Spinal cord (tissue), 10 donors: ENCODE measurements around the gene CTNNA3. TPM values are rescaled to one million over a fixed set of nuclear protein-coding genes. Genes with fewer than 3 reads are reported as not detected.

ENCODE experiments used
- DNase-seq, 6 donors: peaks; one replicate each; pipeline versions ENCODE4 v3.0.0 to v3.0.0-alpha.2; 2013 to 2015; ENCODE audit warnings: low spot score in 6 of 6, low read depth in 4 of 6
- H3K27ac ChIP-seq: one replicate; pipeline ENCODE4 v1.5.1; 2013; ENCODE audit warnings: low read depth, low read length, control low read depth
- H3K27me3 ChIP-seq: one replicate; pipeline ENCODE4 v1.6.1; 2013; ENCODE audit warnings: low read length; ENCODE audit not compliant: control insufficient read depth, insufficient read depth
- H3K36me3 ChIP-seq: one replicate; pipeline ENCODE4 v1.6.1; 2013; ENCODE audit warnings: low read length; ENCODE audit not compliant: control insufficient read depth, insufficient read depth
- H3K4me1 ChIP-seq: one replicate; pipeline ENCODE4 v1.6.1; 2013; ENCODE audit warnings: low read length; ENCODE audit not compliant: control insufficient read depth, insufficient read depth
- H3K4me3 ChIP-seq: one replicate; pipeline ENCODE4 v1.5.1; 2013; ENCODE audit warnings: low read depth, low read length, control low read depth
- H3K9me3 ChIP-seq: one replicate; pipeline ENCODE4 v1.6.1; 2013; ENCODE audit warnings: low read length; ENCODE audit not compliant: control insufficient read depth, insufficient read depth
- WGBS: methylation state at CpG from one replicate; pipeline ENCODE4 v1.1.5; 2013; ENCODE audit warnings: missing lambda C conversion rate; ENCODE audit not compliant: insufficient coverage; 5-methylcytosine and 5-hydroxymethylcytosine counted together
- polyA plus RNA-seq, 2 donors: library from polyadenylated mRNA; unstranded; fragments of 120-200 nt; gene quantifications; one replicate each; pipeline ENCODE4 v1.2.1, GENCODE V29; 2013; ENCODE audit not compliant: insufficient read length in 2 of 2
- total RNA-seq, 2 donors: library from RNA; depleted of rRNA in 1 of 2; stranded (reverse); fragments of 120-200 nt in 1 of 2; fragments of >200 nt in 1 of 2; gene quantifications; one replicate each; pipeline versions ENCODE4 v1.2.3 to v1.2.4, GENCODE V29; 2013 to 2014
- donor health status: healthy.

CTNNA3 gene
- total and polyA plus RNA-seq, 4 donors: 15.3 to 63.5 (median 41.0) TPM

DNA sequence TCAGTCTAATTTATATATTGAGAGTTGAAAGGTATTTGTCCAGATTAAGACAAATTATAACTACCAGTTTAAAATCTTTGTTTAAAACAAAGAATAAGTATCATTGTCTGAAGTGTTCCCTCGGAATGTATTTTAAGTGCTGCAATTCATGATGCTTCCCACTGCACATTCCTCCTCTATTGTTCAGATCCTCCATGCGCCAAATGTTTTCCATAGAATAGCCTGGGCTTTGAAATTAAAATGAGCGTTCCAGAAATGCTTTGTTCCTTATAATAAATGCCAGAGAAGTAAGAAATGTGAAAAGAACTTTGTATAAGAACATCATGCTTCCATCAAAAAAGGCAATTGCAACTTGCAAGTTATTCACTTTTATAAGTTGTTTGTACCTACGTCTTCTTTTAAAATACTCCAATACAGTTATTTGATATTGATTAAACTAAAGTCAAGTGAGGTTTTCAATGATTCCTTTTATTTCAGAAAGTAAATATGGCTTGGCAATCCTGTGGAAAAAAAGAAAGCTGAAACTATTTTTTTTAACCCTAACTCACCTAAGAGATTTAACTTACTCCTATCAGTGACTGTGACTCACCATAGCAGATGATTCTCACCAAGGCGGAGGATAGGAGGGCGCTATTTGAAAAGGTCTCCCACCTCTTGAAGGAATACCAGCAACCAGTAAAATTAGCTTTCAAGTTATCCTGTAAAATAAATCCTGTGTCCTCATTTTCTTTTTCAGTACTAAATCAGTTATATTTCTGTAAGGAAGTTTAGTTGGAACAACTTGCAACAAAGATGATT lies 85.8 kb downstream of the CTNNA3 start:
- no peak overlapping the region for H3K27ac ChIP-seq
- WGBS: 33% methylated on average over 1 of the region's 6 CpGs
- H3K4me1 ChIP-seq: no peaks in the 10 kb centered on the region
- H3K36me3 ChIP-seq: no peaks in the 10 kb centered on the region
- no peak overlapping the region for H3K4me3 ChIP-seq
- peak in 2 of 6 donors; percentile 12 to 14 for DNase-seq
- no peaks in the 10 kb centered on the region for H3K27me3 ChIP-seq
- no peaks in the 10 kb centered on the region for H3K9me3 ChIP-seq

DNA sequence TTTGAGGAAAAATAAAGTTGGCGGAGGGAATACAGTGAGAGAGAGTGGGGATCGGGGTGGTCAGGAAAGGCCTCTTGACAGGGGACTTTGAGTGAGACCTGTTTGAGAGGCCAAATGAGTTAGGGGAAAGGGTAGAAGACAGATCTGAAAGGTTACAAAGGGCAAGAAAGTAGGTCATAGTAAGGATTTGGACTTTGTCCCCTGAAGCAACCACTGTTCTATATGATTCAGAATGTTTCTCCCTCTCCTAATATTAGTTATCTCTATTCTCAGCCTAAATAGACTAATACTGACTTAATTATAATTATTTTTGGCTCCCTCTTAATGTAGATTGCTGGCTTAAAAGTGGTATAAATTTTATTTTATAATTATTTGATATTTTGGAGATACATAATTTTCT lies 88.0 kb downstream of the CTNNA3 start:
- DNase-seq: no peak
- Histone ChIP-seq H3K27ac (no peak overlapping the region), H3K4me3 (no peak overlapping the region), H3K9me3 (no peaks in the 10 kb centered on the region), H3K36me3 (no peaks in the 10 kb centered on the region), H3K4me1 (no peaks in the 10 kb centered on the region), H3K27me3 (no peaks in the 10 kb centered on the region)
- 100% methylated on average over 2 of the region's 2 CpGs for WGBS

DNA sequence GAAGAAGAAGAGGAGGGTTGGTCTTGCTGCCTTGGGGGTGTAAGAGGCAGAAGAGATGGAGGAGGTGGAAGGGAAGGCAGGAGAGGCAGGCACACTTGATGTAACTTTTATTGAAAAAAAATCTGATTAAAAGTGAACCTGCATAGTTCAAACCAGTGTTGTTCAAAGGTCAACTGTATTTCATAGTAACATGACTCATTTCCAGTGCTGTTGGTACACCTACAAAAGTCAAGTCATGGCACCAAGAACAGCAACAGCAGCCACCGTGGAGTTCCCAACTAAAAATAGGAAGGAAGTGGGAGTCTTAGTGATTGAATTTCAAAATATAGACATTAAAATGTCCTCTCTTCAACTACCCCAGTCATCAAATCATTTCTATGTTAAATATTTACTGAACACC lies 88.5 kb downstream of the CTNNA3 start:
- Histone ChIP-seq H3K4me1 (no peaks in the 10 kb centered on the region), H3K36me3 (no peaks in the 10 kb centered on the region), H3K27me3 (no peaks in the 10 kb centered on the region), H3K27ac (no peak overlapping the region), H3K4me3 (no peak overlapping the region), H3K9me3 (no peaks in the 10 kb centered on the region)
- no CpG with 5 or more reads among the region's 1 CpG for WGBS
- DNase-seq: no peak

DNA sequence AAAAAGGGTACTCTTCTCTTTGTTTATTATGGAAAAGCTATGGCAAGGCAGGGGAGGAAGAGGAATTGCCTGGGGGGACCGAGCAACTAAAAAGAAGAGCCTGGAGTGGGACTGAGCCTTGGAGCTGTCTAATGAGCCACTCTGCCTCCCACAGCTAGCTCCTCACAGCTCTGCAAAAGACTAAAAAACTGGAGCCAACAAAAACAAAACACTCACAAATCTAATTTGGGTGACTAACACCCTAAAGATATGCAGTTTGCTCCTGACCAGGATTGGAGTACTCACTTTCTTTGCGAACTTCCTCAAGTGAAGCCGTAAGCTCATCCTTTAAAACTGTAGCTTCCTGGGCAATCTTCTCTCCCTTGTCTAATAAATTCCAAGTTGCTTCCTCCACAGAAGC lies 89.4 kb downstream of the CTNNA3 start:
- Histone ChIP-seq H3K27me3 (no peaks in the 10 kb centered on the region), H3K36me3 (no peaks in the 10 kb centered on the region), H3K4me3 (no peak overlapping the region), H3K4me1 (no peaks in the 10 kb centered on the region), H3K27ac (no peak overlapping the region), H3K9me3 (no peaks in the 10 kb centered on the region)
- DNase-seq: no peak
- WGBS: 90% methylated on average over 2 of the region's 3 CpGs

DNA sequence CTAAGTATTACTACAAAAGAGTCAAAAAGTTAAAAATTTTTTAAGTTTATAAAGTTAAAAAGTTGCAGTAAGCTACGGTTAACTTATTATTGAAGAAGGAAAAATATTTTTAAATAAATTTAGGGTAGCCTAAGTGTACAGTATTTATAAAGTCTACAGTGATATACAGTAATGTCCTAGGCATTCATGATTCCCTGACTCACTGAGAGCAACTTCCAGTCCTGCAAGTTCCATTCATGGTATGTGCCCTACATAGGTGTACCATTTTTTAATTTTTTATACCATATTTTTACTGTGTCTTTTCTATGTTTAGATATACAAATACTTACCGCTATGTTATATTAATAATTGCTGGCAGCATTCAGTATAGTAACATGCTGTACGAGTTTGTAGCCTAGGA lies 92.3 kb downstream of the CTNNA3 start:
- H3K27me3 ChIP-seq: no peaks in the 10 kb centered on the region
- no peaks in the 10 kb centered on the region for H3K4me1 ChIP-seq
- H3K4me3 ChIP-seq: no peak overlapping the region
- WGBS: no CpG with 5 or more reads among the region's 3 CpGs
- H3K9me3 ChIP-seq: no peaks in the 10 kb centered on the region
- DNase-seq: no peak
- no peak overlapping the region for H3K27ac ChIP-seq
- no peaks in the 10 kb centered on the region for H3K36me3 ChIP-seq

DNA sequence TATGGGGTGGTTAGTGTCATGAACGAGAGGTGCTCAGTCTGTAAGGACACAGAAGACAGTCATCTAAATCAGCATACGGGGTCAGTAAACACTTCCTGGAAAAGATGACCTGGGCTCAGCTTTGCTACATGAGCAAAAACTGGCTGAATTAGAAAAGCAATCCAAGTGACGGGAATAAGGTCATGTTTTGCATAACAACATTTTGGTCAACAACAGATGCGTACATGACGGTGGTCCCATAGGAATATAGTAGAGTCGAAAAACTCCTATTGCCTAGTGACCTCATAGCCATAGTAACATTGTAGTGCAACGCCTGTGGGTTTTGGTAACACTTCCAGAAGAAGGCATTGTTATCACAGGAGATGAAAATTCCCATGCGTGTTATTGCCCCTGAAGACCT lies 92.9 kb downstream of the CTNNA3 start:
- WGBS: 89% methylated on average over 7 of the region's 8 CpGs
- no peak overlapping the region for H3K27ac ChIP-seq
- H3K36me3 ChIP-seq: no peaks in the 10 kb centered on the region
- H3K9me3 ChIP-seq: no peaks in the 10 kb centered on the region
- H3K27me3 ChIP-seq: no peaks in the 10 kb centered on the region
- no peak overlapping the region for H3K4me3 ChIP-seq
- no peak for DNase-seq
- H3K4me1 ChIP-seq: no peaks in the 10 kb centered on the region

DNA sequence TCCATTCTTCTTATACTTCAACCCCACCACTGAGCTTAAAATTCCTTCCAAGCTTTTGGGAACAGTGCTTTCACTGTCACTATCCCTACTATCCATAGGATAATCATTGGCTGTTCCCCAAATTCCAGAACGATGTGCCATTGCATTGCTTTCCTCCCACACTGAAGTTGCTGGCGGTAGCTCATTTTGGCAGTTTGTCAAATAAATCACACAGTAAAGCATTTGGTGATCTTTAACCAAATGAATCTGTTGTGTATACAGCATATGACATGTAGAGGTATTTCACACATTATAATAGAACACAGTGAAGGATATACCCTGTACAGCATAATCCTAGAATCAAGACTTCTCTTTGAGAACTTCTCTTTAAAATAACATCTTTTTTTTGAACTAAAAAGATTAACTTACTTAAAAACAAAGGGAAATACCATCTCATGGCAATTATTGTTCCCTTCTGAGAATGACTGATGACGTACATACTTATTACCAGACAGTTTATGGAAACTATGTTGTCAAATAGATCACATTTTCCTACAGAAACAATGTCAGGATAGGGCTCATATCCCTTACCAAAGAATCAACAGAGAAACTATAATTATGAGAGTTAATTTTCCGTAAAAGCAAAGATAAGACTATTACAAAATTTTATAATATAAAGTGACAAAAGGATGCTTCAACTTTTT lies 93.6 kb downstream of the CTNNA3 start:
- peak overlapping the region; percentile 6 for H3K27ac ChIP-seq
- H3K4me1 ChIP-seq: no peaks in the 10 kb centered on the region
- WGBS: no CpG with 5 or more reads among the region's 4 CpGs
- H3K9me3 ChIP-seq: no peaks in the 10 kb centered on the region
- no peaks in the 10 kb centered on the region for H3K27me3 ChIP-seq
- peaks cover 2% of the 10 kb centered on the region for H3K36me3 ChIP-seq
- H3K4me3 ChIP-seq: no peak overlapping the region
- peak in 1 of 6 donors; percentile 38 for DNase-seq

DNA sequence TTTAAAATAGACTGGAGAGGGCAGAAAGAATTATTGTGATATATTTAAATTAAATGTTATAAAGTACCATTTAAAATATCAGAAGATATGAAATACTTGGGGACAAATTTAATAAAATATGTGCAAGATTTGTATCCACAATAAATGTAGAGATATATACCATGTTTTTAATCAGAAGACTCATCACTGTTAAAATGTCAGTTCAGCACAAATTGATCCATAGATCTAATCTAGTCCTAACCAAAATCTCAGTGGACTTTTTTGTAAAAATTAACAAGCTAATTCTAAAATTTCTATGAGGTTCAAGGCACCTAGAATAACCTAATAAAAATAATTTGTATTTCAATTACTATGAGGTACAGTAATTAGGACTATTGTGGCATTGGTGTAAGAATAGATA lies 96.4 kb downstream of the CTNNA3 start:
- no peak for DNase-seq
- Histone ChIP-seq H3K27ac (no peak overlapping the region), H3K4me3 (no peak overlapping the region), H3K9me3 (no peaks in the 10 kb centered on the region), H3K27me3 (no peaks in the 10 kb centered on the region), H3K4me1 (no peaks in the 10 kb centered on the region), H3K36me3 (peaks cover 2% of the 10 kb centered on the region)

DNA sequence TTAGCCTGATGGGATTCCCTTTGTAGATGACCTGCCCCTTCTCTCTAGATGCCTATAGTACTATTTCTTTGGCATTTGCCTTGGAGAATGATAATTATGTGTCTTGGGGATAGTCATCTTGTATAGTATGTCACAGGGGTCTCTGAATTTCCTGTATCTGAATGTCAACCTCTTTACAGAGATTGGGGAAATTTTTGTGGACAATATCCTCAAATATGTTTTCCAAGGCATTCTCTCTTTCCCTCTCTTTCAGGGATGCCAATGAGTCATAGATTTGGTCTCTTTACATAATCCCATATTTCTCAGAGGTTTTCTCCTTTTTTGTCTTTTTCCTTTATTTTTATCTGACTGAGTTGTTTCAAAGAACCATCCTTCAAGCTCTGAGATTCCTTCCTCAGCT lies 99.4 kb downstream of the CTNNA3 start:
- H3K4me1 ChIP-seq: no peaks in the 10 kb centered on the region
- peaks cover 2% of the 10 kb centered on the region for H3K36me3 ChIP-seq
- no peak overlapping the region for H3K27ac ChIP-seq
- no peak overlapping the region for H3K4me3 ChIP-seq
- no peaks in the 10 kb centered on the region for H3K27me3 ChIP-seq
- peaks cover 2% of the 10 kb centered on the region for H3K9me3 ChIP-seq
- DNase-seq: no peak

DNA sequence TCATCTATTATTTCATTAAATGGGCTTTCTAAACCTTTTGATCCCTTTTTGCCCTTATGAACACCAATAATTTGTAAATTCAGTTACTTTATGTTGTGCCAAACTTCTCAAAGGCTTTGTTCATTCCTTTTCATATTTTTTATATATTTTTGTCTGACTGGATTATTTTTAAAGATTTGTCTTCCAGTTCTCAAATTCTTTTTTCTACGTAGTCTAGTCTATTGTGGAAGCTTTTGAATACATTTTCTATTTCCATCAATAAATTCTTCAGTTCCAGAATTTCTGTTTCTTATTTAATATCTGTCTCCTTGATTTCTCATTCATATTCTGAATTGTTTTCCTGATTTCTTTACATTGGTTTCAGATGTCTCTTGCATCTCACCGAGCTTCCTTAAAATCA lies 108.2 kb downstream of the CTNNA3 start:
- H3K27ac ChIP-seq: no peak overlapping the region
- no peak for DNase-seq
- H3K27me3 ChIP-seq: no peaks in the 10 kb centered on the region
- no peaks in the 10 kb centered on the region for H3K36me3 ChIP-seq
- no CpG with 5 or more reads among the region's 2 CpGs for WGBS
- no peaks in the 10 kb centered on the region for H3K4me1 ChIP-seq
- H3K4me3 ChIP-seq: no peak overlapping the region
- peaks cover 4% of the 10 kb centered on the region for H3K9me3 ChIP-seq
